ENCODE data around the gene NCKAP1. TPM values are rescaled to one million over a fixed set of nuclear protein-coding genes. Genes with fewer than 3 reads are reported as not detected.
"Not testable (repeated sequence)": the region's sequence is repeated elsewhere in the genome, so short reads cannot be mapped to it uniquely, and the experiment has no call there.

NCKAP1 gene
- total RNA-seq, 1 donor from 2014 or later, result 32.2 TPM

- no peak for ATAC-seq
- no peak for DNase-seq (ENCODE audit: low spot score)
Observed at GRCh38 chr2:183010112-183010511, 28.1 kb downstream of the NCKAP1 start.

DNA sequence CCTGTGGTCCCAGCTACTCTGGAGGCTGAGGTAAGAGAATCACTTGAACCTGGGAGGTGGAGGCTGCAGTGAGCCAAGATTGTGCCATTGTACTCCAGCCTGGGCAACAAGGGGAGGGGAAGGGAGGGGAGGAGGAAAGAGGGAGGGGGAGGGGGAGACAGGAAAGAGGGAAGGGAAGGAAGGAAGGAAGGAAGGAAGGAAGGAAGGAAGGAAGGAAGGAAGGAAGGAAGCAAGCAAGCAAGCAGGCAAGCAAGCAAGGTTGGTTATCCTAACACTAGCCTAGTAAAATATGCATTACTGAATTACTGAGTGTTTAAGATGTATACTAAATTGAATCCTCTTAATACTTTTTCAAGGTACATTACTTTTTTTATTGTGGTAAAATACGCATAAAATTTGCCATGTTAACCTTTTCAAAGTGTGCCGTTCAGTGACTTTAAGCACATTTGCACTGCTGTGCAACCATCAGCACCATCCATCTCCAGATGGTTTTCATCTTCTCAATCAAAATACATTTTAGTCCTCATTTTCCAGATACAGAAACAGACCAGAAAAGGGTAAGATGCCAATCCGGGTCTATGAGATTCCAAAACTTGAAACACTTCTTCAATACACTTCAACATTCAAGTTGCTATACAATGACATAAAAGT is 28.9 kb downstream of the NCKAP1 start:
- no peak for ATAC-seq

DNA sequence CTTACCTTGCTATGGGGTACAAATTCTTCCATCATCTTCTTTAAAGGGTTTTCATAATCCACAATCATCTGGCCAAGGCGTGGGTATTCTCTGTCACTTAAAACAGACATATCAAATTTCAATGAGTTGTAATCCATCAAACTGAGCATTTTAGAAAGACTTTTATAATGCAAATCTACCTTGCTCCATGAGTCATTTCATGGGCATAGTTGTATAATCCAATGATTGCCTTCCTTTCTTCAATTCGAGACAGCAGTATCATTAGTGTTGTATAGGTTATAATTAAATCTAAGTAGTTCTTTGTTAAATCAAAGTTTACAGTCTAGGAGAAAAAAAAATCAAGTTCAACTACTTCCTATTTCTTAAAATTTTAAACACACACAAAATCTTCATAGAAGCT is 36.3 kb downstream of the NCKAP1 start:
- DNase-seq (ENCODE audit: low spot score), result no peak
- no peak for ATAC-seq

More for the DNA sequence above, 28.9 kb downstream of the NCKAP1 start:
- DNase-seq (ENCODE audit: low spot score), result no peak

- ATAC-seq, result no peak
- DNase-seq (ENCODE audit: low spot score), result no peak
Observed at GRCh38 chr2:183000846-183001245, 37.4 kb downstream of the NCKAP1 start.

- ATAC-seq, result no peak
- DNase-seq (ENCODE audit: low spot score), result no peak
Observed at GRCh38 chr2:182999348-183000028, 38.8 kb downstream of the NCKAP1 start.

DNA sequence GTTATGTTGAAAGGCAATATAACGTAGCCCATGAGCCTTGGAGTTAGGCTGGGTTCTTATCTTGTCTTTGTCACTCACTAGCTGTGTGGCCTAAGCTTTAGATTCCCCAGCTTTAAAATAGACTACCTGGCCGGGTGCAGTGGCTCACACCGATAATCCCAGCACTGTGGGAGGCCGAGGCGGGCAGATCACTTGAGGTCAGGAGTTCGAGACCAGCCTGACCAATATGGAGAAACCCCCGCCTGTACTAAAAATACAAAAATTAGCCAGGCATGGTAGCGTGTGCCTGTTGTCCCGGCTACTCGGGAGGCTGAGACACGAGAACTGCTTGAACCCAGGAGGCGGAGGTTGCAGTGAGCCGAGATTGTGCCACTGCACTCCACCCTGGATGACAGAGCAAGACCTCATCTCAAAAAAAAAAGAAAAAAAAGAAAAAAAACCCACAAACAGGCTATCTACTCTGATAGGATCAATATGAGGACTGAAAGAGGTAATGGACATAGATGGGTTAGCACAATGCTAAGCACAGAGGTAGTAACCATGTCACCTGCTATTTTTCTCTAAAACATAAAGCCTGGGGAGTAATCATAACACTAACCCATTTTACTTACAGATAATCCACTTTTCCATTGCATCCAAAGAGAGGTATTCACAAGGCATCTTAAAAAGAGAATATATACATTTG is 43.9 kb downstream of the NCKAP1 start:
- DNase-seq (ENCODE audit: low spot score) (no peak), ATAC-seq (no peak)

- DNase-seq (ENCODE audit: low spot score), result no peak
- ATAC-seq, result no peak
Observed at GRCh38 chr2:182982941-182983340, 55.3 kb downstream of the NCKAP1 start.

DNA sequence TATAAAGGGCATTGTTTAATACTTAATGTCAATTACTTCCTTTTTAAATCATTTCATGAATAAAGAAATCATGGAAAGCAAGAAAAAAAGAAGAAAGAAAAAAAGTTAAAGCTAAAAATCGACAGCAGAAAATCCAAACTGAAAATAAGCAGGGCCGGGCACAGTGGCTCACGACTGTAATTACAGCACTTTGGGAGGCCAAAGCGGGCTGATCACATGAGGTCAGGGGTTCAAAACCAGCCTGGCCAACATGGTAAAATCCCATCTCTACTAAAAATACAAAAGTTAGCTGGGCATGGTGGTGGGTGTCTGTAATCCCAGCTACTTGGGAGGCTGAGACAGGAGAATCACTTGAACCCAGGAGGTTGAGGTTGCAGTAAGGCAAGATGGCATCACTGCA is 56.8 kb downstream of the NCKAP1 start:
- ATAC-seq, result not testable (repeated sequence)

DNA sequence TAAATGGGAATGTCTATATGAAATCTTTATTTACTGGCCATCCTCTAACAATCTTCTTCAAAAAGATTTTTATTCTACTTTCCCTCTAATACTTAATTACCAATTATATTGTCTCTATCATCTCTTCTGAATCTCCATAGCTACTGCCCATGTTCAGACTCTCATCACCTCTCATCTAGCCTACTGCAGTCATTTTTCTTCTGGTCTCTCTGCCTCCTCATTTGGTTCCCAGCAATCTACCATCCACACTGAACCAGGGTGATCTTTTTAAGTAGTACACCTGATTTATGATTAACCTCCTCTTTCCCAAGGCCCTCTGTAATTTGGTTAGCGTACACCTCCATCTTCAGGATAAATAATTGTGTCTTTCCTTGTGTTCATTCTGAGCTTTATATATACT is 57.6 kb downstream of the NCKAP1 start:
- no peak for ATAC-seq
- DNase-seq (ENCODE audit: low spot score), result no peak

More for the DNA sequence above, 56.8 kb downstream of the NCKAP1 start:
- DNase-seq (ENCODE audit: low spot score), result not testable (repeated sequence)

DNA sequence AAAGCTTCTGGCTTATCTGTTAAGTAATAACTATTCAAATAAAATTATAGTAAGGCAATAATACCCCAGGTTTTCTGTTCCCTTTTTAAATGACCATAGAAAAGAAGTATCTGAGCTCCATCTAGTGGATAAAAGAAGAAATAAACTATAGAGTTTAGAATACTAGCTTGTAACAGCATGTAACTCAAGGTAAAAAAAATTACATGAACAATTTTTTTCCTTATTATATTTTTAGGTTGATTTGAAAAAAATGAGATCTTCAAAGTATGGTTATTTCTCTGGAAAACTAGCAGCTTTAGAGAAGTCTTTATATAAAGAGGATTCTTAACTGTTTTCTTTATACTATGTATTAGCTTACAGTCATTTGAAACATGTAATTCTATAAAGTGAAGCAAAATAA is 58.1 kb downstream of the NCKAP1 start:
- DNase-seq (ENCODE audit: low spot score), result no peak
- ATAC-seq, result peak; percentile 78

DNA sequence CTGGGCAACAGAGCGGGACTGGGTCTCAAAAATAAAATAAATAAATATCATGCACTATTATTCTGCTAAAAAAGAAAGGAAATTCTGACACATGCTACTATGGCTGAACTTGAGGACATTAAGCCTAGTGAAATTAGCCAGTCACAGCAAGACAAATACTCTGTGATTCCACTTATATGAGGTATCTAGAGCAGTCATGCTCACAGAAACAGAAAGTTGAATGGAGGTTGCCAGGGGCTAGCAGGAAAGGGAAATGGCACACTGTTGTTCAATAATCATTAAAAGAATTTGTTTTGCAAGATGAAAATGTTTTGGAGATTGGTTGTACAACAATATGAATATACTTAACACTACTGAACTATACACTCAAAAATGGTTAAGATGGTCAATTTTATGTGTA is 60.8 kb downstream of the NCKAP1 start:
- no peak for DNase-seq (ENCODE audit: low spot score)
- ATAC-seq, result no peak

DNA sequence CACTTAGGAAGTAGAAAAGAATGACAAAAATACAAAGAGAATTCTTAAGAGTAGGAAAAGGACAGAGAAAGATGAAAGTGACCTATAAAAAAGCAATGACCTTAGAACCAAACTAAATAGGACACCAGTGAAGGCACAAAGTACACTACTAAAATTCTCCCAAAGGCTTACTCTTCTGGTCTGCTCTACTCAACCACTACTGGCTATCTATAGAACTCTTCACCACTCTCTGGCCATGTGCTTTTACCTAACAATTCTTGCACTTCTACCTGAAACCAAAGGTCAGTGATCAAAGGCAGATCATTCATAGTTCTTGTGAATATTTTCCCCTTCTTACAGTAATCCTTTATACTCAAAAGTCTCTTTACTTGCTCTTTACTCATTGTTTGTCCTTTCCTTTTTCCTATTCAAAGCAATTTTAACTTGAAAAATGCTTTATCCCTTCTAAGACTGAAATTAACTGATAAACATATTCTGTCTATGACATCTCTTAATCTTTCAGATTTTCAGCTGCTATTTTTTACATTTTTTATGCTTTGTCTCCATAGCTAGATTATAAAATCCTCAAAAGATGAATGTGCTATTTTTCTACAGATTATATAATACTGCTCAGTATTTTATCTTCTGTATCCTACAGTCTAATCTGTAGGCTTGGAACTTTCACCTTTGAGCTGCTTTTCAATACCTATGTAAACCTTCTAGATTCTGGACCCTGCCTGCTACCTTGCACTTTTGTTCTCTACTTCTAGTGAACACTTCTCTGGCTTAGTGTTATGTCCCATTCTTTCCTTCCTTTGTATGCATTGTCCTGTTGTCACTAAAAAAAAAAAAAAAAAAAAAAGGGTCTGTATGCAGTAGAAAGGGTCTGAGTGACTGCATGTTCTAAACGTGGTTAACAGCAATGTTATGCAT is 64.6 kb downstream of the NCKAP1 start:
- DNase-seq (ENCODE audit: low spot score), result no peak
- ATAC-seq, result peak; percentile 73

GRCh38 chr2:182972548-182972942 is 65.7 kb downstream of the NCKAP1 start:
- no peak for ATAC-seq
- DNase-seq (ENCODE audit: low spot score), result no peak

GRCh38 chr2:182971820-182972547 is 66.3 kb downstream of the NCKAP1 start:
- no peak for DNase-seq (ENCODE audit: low spot score)
- ATAC-seq, result no peak

GRCh38 chr2:182970486-182970885 is 67.8 kb downstream of the NCKAP1 start:
- ATAC-seq (no peak), DNase-seq (ENCODE audit: low spot score) (no peak)

- ATAC-seq (no peak), DNase-seq (ENCODE audit: low spot score) (no peak)
Observed at GRCh38 chr2:182968493-182968892, 69.8 kb downstream of the NCKAP1 start.

DNA sequence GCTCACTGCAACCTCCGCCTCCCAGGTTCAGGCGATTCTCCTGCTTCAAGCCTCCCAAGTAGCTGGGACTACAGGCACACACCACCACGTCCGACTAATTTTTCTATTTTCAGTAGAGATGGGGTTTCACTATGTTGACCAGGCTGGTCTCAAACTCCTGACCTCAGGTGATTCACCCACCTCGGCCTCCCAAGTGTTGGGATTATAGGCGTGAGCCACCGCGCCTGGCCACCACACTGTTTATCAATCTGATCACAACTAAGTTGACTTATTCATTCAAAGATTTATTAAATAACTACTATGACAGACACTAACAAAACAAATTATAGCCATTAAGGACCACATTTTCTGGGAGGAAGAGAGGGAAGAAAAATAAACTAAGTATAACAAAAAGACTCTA is 71.9 kb downstream of the NCKAP1 start:
- ATAC-seq; DNase-seq (ENCODE audit: low spot score): not testable (repeated sequence)

DNA sequence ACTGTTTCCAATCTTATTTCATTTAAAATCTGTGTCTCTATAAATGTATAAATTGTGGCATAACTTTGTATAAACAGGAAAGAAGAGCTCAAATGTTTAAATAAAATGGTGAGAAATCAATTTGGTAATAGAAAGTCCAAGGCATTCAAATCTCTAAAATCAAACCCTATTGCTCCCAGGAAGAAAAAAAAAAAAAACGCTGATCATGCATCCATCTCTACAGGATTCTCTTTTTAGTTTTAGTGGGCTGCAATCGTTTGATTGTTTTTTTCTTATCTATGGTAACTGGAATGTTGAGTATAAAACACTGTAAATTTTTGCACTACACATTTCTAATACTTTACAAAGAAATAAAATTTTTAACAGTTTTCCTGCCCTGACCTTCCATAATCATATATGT is 75.6 kb downstream of the NCKAP1 start:
- DNase-seq (ENCODE audit: low spot score) (no peak), ATAC-seq (no peak)

DNA sequence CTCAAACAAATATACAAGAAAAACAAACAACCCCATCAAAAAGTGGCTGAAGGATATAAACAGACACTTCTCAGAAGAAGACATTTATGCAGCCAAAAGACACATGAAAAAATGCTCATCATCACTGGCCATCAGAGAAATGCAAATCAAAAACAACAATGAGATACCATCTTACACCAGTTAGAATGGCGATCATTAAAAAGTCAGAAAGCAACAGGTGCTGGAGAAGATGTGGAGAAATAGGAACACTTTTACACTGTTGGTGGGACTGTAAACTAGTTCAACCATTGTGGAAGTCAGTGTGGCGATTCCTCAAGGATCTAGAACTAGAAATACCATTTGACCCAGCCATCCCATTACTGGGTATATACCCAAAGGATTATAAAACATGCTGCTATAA is 77.4 kb downstream of the NCKAP1 start:
- not testable (repeated sequence) for ATAC-seq; DNase-seq (ENCODE audit: low spot score)

DNA sequence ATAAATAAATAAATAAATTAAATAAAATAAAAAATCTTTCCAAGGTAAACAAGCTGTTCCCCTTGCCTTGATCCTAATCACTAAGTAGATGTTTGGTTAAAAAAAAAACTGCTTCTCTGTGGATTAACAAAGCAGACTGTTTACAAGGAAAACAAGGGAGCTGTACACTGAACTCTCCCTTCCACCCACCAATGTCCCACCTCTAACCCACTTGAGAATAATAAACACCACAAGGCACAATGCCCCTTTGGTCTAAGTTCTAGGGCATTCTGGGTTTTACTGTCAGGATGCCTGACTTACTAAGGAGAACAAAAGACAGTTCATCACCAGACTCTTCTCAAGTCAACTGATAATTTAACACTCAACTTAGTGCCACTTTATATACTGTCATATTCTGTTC is 83.5 kb downstream of the NCKAP1 start:
- DNase-seq (ENCODE audit: low spot score) (no peak), ATAC-seq (no peak)

Measured in left lobe of liver (tissue), 2 donors.